NCI-H446 treated with DMSO at 0.1 percent for 48 hours (cell line): ENCODE results near the gene CABLES1.
"Not testable (repeated sequence)": the region's sequence is repeated elsewhere in the genome, so short reads cannot be mapped to it uniquely, and the experiment has no call there.

Experiments used
- DNase-seq: peaks from one replicate; lab custom pipeline; 2025; lab: John Stamatoyannopoulos, UW

Gene CABLES1

GRCh38 chr18:23134780-23135549, at the start of gene CABLES1:
Gene CABLES1 (plus strand): TSS chr18:23135485. CDS start chr18:23135763, 278 bp downstream.
- no peak for DNase-seq

GRCh38 chr18:23087352-23087751, 47.9 kb upstream of the CABLES1 start:
- DNase-seq: no peak

GRCh38 chr18:23088310-23088709, 47.0 kb upstream of the CABLES1 start:
- no peak for DNase-seq

- not testable (repeated sequence) for DNase-seq
These were observed 44.0 kb upstream of the CABLES1 start for GRCh38 chr18:23091017-23091993.

- no peak for DNase-seq
These were observed 43.2 kb upstream of the CABLES1 start for GRCh38 chr18:23092121-23092520.

GRCh38 chr18:23093130-23093529, 42.2 kb upstream of the CABLES1 start:
- DNase-seq: not testable (repeated sequence)

- DNase-seq: no peak
These were observed 41.5 kb upstream of the CABLES1 start for GRCh38 chr18:23093772-23094171.

- no peak for DNase-seq
These were observed 40.7 kb upstream of the CABLES1 start for GRCh38 chr18:23094411-23095190.

- DNase-seq: no peak
These were observed 39.8 kb upstream of the CABLES1 start for GRCh38 chr18:23095463-23095862.

GRCh38 chr18:23097016-23097415, 38.3 kb upstream of the CABLES1 start:
- not testable (repeated sequence) for DNase-seq

GRCh38 chr18:23099621-23100020, 35.7 kb upstream of the CABLES1 start:
- DNase-seq: no peak

- DNase-seq: no peak
These were observed 33.3 kb upstream of the CABLES1 start for GRCh38 chr18:23101861-23102432.

- DNase-seq: no peak
These were observed 32.6 kb upstream of the CABLES1 start for GRCh38 chr18:23102493-23103261.

GRCh38 chr18:23103449-23103848, 31.8 kb upstream of the CABLES1 start:
- DNase-seq: no peak

GRCh38 chr18:23105030-23105429, 30.3 kb upstream of the CABLES1 start:
- no peak for DNase-seq

- DNase-seq: no peak
These were observed 29.6 kb upstream of the CABLES1 start for GRCh38 chr18:23105581-23106219.

GRCh38 chr18:23106575-23106974, 28.7 kb upstream of the CABLES1 start:
- no peak for DNase-seq

- DNase-seq: no peak
These were observed 27.6 kb upstream of the CABLES1 start for GRCh38 chr18:23107718-23108117.

GRCh38 chr18:23108496-23108895, 26.8 kb upstream of the CABLES1 start:
- peak; percentile 51 for DNase-seq

GRCh38 chr18:23109163-23109562, 26.1 kb upstream of the CABLES1 start:
- DNase-seq: not testable (repeated sequence)
